Testis (tissue), 3 donors: ENCODE results near the gene TMEM207. TPM values are rescaled to one million over a fixed set of nuclear protein-coding genes. Genes with fewer than 3 reads are reported as not detected.

Source experiments
- DNase-seq: peaks from one replicate; pipeline ENCODE4 v3.0.0-alpha.2; 2019
- H3K27ac ChIP-seq, 2 donors: fragments of 200-600 bp; sonication (generic); one replicate each; pipeline ENCODE4 v1.5.1; 2019
- H3K27me3 ChIP-seq: fragments of 200-600 bp; sonication (generic); one replicate; pipeline ENCODE4 v1.5.1; 2019
- H3K36me3 ChIP-seq: fragments of 200-600 bp; sonication (generic); one replicate; pipeline ENCODE4 v1.5.1; 2017; ENCODE audit warnings: low read depth; ENCODE audit errors: missing control alignments
- H3K4me1 ChIP-seq: fragments of 200-600 bp; sonication (generic); one replicate; pipeline ENCODE4 v1.5.1; 2019
- H3K4me3 ChIP-seq, 2 donors: fragments of 200-600 bp; sonication (generic); one replicate each; pipeline ENCODE4 v1.5.1; 2017 to 2019
- H3K9me3 ChIP-seq: fragments of 200-600 bp; sonication (generic); one replicate; pipeline ENCODE4 v1.5.1; 2017
- CTCF ChIP-seq, 3 experiments: fragments of 450-650 bp in 2 of 3; fragments of 200-600 bp in 1 of 3; sonication (generic) in 1 of 3; IDR thresholded peaks; one replicate each; pipeline ENCODE4 v1.5.1; 2016 to 2019; ENCODE audit warnings: antibody characterized with exemption in 3 of 3, mild to moderate bottlenecking in 2 of 3, moderate library complexity in 1 of 3
- POLR2A ChIP-seq: fragments of 450-650 bp; IDR thresholded peaks from one replicate; pipeline ENCODE4 v1.6.1; 2017; ENCODE audit warnings: antibody characterized with exemption, mild to moderate bottlenecking, moderate library complexity
- WGBS, 2 donors: methylation state at CpG; one replicate each; pipeline ENCODE4 v1.1.5; 2018; 5-methylcytosine and 5-hydroxymethylcytosine counted together
- intact Hi-C: fragments of 100-400 bp; cut with DNase I; formaldehyde crosslinking; loops from one replicate; pipeline ENCODE4 v1.15.1; 2023; ENCODE audit warnings: low total_unique reads
- polyA plus RNA-seq: library from polyadenylated mRNA; stranded (reverse); fragments of 350-450 nt; fragmentation: Illumina TruSeq; extraction: RNeasy Lipid Tissue Mini Kit (QIAGEN cat#74804); gene quantifications from one replicate; pipeline ENCODE4 v1.2.3, GENCODE V29; 2014; ENCODE audit warnings: low read depth, low replicate concordance; ENCODE audit not compliant: insufficient read depth
- total RNA-seq, 2 donors: library from RNA; depleted of rRNA; stranded (reverse); fragments of >200 nt; gene quantifications; one replicate each; pipeline ENCODE4 v1.2.3, GENCODE V29; 2016

Gene TMEM207
- total and polyA plus RNA-seq, 3 donors from 2014 or later, result 0.19 to 1.6 TPM; not detected in 1

- Histone ChIP-seq H3K36me3 (no peaks in the 10 kb centered on the region), H3K27me3 (no peaks in the 10 kb centered on the region), H3K4me1 (no peaks in the 10 kb centered on the region), H3K4me3 (no peak overlapping the region), H3K9me3 (no peaks in the 10 kb centered on the region), H3K27ac (no peak overlapping the region)
- 24 to 28% methylated on average over 16 of the region's 16 CpGs for WGBS, 2 donors
- intact Hi-C loops, result no loop called here
- peak; percentile 58 for DNase-seq
- TF ChIP-seq POLR2A (no peak), CTCF (IDR thresholded peaks at IDR 0.05) (peak; percentile 57 to 73 (median 67))
Observed at GRCh38 chr3:190424478-190425439, 24.9 kb downstream of the TMEM207 start.

GRCh38 chr3:190424108-190424477, 25.6 kb downstream of the TMEM207 start:
- H3K4me3 ChIP-seq, result no peak overlapping the region
- no peak for TF ChIP-seq CTCF (IDR thresholded peaks at IDR 0.05)
- no peak for TF ChIP-seq POLR2A
- H3K4me1 ChIP-seq, result no peaks in the 10 kb centered on the region
- no peaks in the 10 kb centered on the region for H3K9me3 ChIP-seq
- intact Hi-C loops, result no loop called here
- WGBS, 2 donors, result 60 to 66% methylated on average over 2 of the region's 2 CpGs
- DNase-seq, result no peak
- H3K27me3 ChIP-seq, result no peaks in the 10 kb centered on the region
- no peaks in the 10 kb centered on the region for H3K36me3 ChIP-seq
- H3K27ac ChIP-seq, result no peak overlapping the region

- Histone ChIP-seq H3K4me1 (no peaks in the 10 kb centered on the region), H3K27ac (no peak overlapping the region), H3K9me3 (no peaks in the 10 kb centered on the region), H3K4me3 (no peak overlapping the region), H3K27me3 (no peaks in the 10 kb centered on the region), H3K36me3 (no peaks in the 10 kb centered on the region)
- TF ChIP-seq POLR2A (no peak), CTCF (IDR thresholded peaks at IDR 0.05) (no peak)
- intact Hi-C loops, result no loop called here
- 79 to 91% methylated on average over 3 of the region's 3 CpGs for WGBS, 2 donors
- DNase-seq, result no peak
Observed at GRCh38 chr3:190414297-190414696, 35.4 kb downstream of the TMEM207 start.

- no peak overlapping the region for H3K27ac ChIP-seq
- no peaks in the 10 kb centered on the region for H3K36me3 ChIP-seq
- no peaks in the 10 kb centered on the region for H3K27me3 ChIP-seq
- no peaks in the 10 kb centered on the region for H3K9me3 ChIP-seq
- DNase-seq, result no peak
- 60 to 72% methylated on average over 8 of the region's 8 CpGs for WGBS, 2 donors
- intact Hi-C loops, result no loop called here
- no peak for TF ChIP-seq CTCF (IDR thresholded peaks at IDR 0.05)
- TF ChIP-seq POLR2A, result no peak
- H3K4me1 ChIP-seq, result no peaks in the 10 kb centered on the region
- no peak overlapping the region for H3K4me3 ChIP-seq
Observed at GRCh38 chr3:190404715-190405114, 45.0 kb downstream of the TMEM207 start.

- WGBS, 2 donors, result 61 to 72% methylated on average over 4 of the region's 4 CpGs
- TF ChIP-seq POLR2A (no peak), CTCF (IDR thresholded peaks at IDR 0.05) (no peak)
Observed at GRCh38 chr3:190401963-190402362, 47.7 kb downstream of the TMEM207 start.

More at GRCh38 chr3:190401963-190402362, 47.7 kb downstream of the TMEM207 start:
- no peaks in the 10 kb centered on the region for H3K27me3 ChIP-seq
- DNase-seq, result no peak
- H3K4me1 ChIP-seq, result no peaks in the 10 kb centered on the region
- intact Hi-C loops, result no loop called here
- no peaks in the 10 kb centered on the region for H3K9me3 ChIP-seq
- H3K4me3 ChIP-seq, result no peak overlapping the region
- no peak overlapping the region for H3K27ac ChIP-seq
- H3K36me3 ChIP-seq, result no peaks in the 10 kb centered on the region
